NCI-H2227 treated with DMSO at 0.1 percent for 48 hours (cell line): ENCODE data around the gene TAOK3.
"Not testable (repeated sequence)": the region's sequence is repeated elsewhere in the genome, so short reads cannot be mapped to it uniquely, and the experiment has no call there.

ENCODE experiments used
- DNase-seq: peaks from one replicate; lab custom pipeline; 2025; lab: John Stamatoyannopoulos, UW

Gene TAOK3

GRCh38 chr12:118372541-118373495 lies at the start of gene TAOK3:
Gene TAOK3, minus strand, starts transcription at chr12:118372907. Its CDS starts 117,340 bp downstream, at chr12:118255567.
- peak; percentile 99 for DNase-seq

GRCh38 chr12:118420673-118421072 lies 48.0 kb upstream of the TAOK3 start:
- no peak for DNase-seq

- no peak for DNase-seq
Observed at GRCh38 chr12:118418385-118419057, 45.8 kb upstream of the TAOK3 start.

- DNase-seq: no peak
Observed at GRCh38 chr12:118417942-118418341, 45.2 kb upstream of the TAOK3 start.

- no peak for DNase-seq
Observed at GRCh38 chr12:118409834-118410233, 37.1 kb upstream of the TAOK3 start.

GRCh38 chr12:118408241-118408640 lies 35.5 kb upstream of the TAOK3 start:
- DNase-seq: not testable (repeated sequence)

- DNase-seq: peak; percentile 76
Observed at GRCh38 chr12:118404876-118405521, 32.3 kb upstream of the TAOK3 start.

- DNase-seq: no peak
Observed at GRCh38 chr12:118402251-118402650, 29.5 kb upstream of the TAOK3 start.

GRCh38 chr12:118398940-118399339 lies 26.2 kb upstream of the TAOK3 start:
- no peak for DNase-seq

- DNase-seq: no peak
Observed at GRCh38 chr12:118398524-118398923, 25.8 kb upstream of the TAOK3 start.

GRCh38 chr12:118397708-118398440 lies 25.2 kb upstream of the TAOK3 start:
- DNase-seq: no peak

GRCh38 chr12:118391836-118392235 lies 19.1 kb upstream of the TAOK3 start:
- DNase-seq: no peak

GRCh38 chr12:118391424-118391823 lies 18.7 kb upstream of the TAOK3 start:
- DNase-seq: no peak

GRCh38 chr12:118377884-118378470 lies 5.3 kb upstream of the TAOK3 start:
- DNase-seq: peak; percentile 74

GRCh38 chr12:118377021-118377883 lies 4.5 kb upstream of the TAOK3 start:
- no peak for DNase-seq

- peak; percentile 94 for DNase-seq
Observed at GRCh38 chr12:118376089-118377020, 3.6 kb upstream of the TAOK3 start, which contains the start of gene SUDS3. Gene SUDS3, plus strand, starts transcription at chr12:118376555. Its CDS starts 137 bp downstream, at chr12:118376692.

GRCh38 chr12:118375348-118375747 lies 2.6 kb upstream of the TAOK3 start:
- no peak for DNase-seq

- DNase-seq: no peak
Observed at GRCh38 chr12:118374909-118375308, 2.2 kb upstream of the TAOK3 start.

- no peak for DNase-seq
Observed at GRCh38 chr12:118374126-118374725, 1.5 kb upstream of the TAOK3 start.
